Measurements from ENCODE around the gene SERPIND1.

GRCh38 chr22:20802922-20803553, 29.1 kb downstream of the SERPIND1 start:
- TF ChIP-seq CTCF (IDR thresholded peaks at IDR 0.05), result no peak
- no peak for TF ChIP-seq POLR2A (IDR thresholded peaks at IDR 0.05)

All from Peyer's patch (tissue), 4 donors.